CD4-positive, alpha-beta T cell treated with Interleukin-10 for 1 hour (primary cell): ENCODE results near the gene IMMP1L.
"Not testable (repeated sequence)": the region's sequence is repeated elsewhere in the genome, so short reads cannot be mapped to it uniquely, and the experiment has no call there.

Source experiments
- DNase-seq: peaks from one replicate; pipeline ENCODE4 v3.0.0-alpha.2; 2020

The IMMP1L gene

DNA sequence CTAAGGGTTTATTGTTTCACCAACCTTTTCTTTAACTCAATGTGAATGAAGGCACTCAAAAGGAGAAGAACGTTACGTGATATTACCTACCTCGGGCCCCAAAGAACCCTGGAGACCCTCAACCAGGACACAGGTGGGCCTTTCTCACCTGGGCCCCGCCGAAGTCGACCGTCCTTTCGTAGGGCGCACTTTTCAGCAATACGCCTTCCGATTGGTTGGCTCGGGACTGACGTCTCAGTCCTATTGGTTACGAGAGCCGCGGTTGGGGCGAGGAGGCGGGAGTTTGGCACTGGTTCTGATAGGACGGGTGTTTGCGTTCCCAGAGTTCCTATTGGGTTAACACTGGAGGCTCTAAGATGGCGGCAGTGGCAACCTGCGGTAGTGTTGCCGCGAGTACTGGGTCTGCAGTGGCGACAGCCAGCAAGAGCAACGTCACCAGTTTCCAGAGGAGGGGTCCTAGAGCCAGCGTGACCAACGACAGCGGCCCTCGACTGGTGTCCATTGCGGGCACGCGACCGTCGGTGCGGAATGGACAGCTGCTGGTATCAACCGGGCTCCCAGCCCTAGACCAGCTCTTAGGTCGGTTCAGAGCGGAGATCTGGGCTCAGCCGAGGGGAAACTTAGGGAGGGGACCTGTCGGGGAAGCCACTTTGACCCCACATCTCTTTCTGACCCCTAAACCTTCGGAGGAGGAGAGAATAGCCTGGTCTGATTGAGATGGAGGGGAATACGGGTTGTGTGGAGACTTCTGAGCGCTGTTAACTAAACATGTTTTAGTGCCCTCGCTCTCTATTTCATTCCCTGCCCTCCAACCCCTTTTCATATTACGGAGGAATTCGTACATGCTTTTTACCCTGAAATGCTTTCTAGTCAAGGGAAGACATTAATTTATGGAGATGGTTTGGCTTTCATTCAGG, at the start of gene IMMP1L, which contains the start of gene ELP4:
TSS of gene IMMP1L (minus strand) at position 194 of the 917 bp plus-strand sequence. CDS start 46,346 bp downstream, outside the sequence.
TSS of gene ELP4 (plus strand) at position 339 of the 917 bp plus-strand sequence. CDS start at position 357, 18 bp downstream.
- peak; percentile 97 for DNase-seq

DNA sequence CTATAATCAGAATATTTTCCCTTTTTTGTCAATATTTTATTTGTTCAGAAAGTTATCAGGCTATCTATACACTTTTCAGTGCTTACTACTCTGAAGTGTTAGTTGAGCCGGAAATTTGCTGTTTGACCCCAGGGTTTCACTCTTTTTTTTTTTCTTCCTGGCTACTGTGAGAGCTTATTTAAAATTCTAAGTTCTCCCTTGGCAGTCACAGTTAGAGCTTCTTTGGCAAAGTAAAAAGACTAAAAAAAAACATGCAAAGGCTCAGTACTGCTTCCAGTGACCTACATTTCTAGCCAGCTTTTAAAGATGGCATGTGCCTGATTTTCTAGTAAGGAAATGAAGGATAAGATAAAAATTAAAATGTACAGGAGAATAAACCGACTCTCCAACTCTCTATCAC, 48.6 kb upstream of the IMMP1L start:
- no peak for DNase-seq

- DNase-seq: no peak
Observed at GRCh38 chr11:31555938-31556337, 46.5 kb upstream of the IMMP1L start.

DNA sequence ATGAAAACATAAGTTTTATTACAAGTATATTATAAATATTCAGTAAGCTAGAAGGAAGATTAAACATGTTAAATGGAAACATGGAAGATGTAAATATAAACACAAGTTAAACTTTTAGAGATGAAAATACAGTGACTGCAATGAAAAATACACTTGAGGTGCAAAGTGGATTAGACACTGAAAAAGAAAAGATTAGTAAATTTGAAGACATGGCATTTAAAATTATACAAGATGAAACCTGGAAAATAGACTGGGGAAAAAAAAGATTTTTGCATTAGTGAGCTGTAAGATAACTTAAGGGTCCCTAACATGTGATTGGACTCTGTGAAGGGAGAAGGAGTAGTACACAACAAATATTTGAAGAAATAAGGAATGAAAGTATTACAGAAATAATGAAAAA, 33.4 kb upstream of the IMMP1L start:
- no peak for DNase-seq

GRCh38 chr11:31535479-31535878, 26.1 kb upstream of the IMMP1L start:
- no peak for DNase-seq

DNA sequence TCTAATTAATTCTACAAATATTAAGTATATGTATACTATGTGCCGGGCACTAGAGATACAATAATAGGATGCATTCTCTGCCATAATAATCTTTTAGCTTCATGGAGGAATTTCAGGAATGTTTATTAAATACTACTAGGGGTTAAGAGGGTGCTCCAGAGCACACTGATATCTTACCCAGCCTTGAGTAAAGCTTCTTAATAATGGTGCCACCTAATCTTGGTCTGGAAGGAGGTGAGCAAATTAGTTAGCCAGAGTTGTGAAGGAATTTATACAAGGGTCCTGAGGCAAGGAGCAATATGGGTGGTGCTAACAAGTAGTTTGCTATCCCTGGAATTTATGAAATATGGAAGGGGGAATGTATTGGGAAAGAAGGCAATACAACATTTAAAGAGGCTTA, 21.9 kb upstream of the IMMP1L start:
- DNase-seq: no peak

- no peak for DNase-seq
Observed at GRCh38 chr11:31529701-31530100, 20.3 kb upstream of the IMMP1L start.

GRCh38 chr11:31529189-31529588, 19.8 kb upstream of the IMMP1L start:
- no peak for DNase-seq

DNA sequence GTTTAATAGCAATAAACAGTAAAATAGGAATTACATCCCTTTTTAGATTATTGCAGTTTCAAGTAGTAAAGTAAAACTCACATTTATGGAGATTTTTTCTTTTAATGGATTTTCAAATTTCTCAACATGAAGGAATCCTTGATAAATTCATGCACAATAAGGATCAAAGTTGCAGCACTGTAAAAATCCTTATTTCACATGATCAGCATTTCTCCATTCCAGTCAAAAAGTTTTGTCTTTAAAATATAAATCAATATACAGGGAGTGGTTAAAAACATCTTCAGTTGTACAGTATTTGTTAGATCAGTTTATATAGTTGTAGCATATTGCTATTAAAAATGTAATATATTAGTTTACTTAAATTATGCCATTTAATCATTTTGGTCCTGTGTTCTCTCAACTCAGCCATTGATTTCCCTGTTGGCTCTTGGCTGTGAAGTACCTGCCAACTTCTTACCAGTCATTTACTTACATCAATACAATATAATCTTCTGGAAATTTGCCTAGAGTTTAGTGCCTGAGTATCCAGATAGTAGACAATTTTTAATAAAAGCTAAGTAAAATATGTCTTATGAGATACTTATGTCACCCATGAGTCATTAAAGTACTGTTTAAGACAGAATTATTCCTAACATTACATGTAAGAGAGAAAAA, 12.2 kb upstream of the IMMP1L start:
- DNase-seq: no peak

GRCh38 chr11:31512117-31512516, 2.7 kb upstream of the IMMP1L start:
- DNase-seq: no peak

- no peak for DNase-seq
Observed at GRCh38 chr11:31509051-31509428, 382 bp downstream of the IMMP1L start.

GRCh38 chr11:31500560-31500959, 8.9 kb downstream of the IMMP1L start:
- DNase-seq: no peak

DNA sequence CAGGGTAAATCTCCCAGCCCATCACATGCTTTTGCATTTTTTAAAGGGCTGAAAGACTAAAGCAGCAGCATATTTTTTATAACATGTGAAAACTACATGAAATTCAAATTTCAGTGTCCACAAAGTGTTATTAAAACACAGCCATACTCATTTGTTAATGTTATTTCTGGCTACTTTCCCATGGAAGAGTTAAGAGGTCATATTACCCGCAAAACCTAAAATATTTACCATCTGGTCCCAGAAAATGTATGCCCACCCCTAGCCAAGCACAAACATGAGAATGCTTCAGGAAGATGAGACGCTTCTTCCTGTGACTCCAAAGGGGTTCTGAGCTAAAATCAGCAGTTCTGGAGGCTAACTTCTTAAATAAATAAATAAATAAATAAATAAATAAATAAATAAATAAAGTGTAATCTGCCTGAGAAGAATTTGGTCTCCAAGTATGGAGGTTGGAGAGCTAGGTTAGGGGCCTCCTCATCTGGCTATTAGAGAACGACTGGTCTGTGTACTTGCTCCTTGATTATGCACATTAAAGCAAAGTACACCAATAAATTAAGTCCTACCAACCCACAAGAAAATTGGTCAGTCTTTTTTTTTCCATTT, 9.7 kb downstream of the IMMP1L start:
- DNase-seq: no peak

DNA sequence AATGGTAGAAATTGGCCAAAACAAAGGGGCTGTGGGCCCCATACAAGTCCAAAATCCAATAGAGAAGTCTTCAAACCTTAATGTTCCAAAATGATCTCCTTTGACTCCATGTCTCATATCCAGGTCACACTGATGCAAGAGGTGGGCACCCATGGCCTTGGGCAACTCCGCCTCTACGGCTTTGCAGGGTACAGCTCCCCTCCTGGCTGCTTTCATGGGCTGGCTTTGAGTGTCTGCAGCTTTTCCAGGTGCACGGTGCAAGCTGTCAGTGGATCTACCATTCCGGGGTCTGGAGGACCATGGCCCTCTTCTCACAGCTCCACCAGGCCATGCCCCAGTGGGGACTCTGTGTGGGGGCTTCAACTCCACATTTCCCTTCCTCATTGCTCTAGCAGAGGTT, 15.7 kb downstream of the IMMP1L start:
- DNase-seq: not testable (repeated sequence)

DNA sequence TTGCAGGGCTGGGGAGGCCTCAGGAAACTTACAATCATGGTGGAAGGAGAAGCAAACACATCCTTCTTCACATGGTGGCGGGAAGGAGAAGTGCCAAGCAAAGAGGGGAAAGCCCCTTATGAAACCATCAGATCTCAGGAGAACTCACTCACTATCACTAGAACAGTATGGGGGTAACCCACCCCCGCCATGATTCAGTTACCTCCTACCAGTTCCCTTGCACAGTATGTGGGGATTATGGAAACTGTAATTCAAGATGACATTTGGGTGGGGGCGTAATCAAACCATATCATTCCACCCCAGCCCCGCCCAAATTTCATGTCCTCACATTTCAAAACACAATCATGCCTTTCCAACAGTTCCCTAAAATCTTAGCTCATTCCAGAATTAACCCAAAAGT, 16.2 kb downstream of the IMMP1L start:
- no peak for DNase-seq

DNA sequence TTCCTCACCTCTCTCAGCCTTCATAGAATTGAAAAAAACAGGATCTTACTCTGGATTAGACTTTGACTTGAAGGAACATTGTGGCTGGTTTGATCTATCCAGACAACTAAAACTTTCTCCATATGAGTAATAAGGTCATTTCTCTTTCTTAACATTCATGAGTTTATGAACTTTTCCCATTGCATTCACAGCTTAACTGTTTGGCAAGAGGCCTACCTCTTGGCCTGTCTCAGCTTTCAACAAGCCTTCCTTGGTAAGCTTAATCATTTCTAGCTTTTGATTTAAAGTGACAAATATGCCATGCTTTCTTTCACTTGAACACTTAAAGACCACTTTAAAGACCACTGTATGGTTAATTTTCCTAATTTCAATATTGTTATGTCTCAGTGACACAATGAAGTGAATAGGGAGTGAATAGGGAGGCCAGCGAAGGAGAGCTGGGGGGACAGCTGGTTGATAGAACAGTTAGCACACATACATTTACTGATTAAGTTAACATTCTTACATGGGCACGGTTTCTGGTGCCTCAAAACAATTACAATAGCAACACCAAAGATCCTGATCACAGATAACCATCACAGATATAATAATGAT, 17.0 kb downstream of the IMMP1L start:
- no peak for DNase-seq

DNA sequence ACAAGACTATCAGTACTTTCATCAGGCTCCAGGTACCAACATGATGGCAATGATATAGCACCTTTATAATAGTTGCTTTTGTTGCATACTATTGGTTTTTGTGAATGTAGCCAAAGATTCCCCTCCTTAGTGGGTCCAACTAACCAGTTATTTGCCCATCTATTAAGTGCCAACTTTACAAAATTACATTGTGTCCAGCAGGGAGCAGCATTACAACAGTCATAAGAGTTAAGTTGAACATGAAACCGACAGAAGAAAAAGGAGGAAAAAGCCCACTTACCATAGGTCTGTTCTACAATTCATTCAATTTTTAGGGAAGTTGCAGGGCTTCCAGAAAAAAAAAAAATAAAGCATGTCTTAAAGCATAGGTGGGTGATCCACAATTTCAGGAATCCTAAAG, 21.6 kb downstream of the IMMP1L start:
- DNase-seq: peak; percentile 33

DNA sequence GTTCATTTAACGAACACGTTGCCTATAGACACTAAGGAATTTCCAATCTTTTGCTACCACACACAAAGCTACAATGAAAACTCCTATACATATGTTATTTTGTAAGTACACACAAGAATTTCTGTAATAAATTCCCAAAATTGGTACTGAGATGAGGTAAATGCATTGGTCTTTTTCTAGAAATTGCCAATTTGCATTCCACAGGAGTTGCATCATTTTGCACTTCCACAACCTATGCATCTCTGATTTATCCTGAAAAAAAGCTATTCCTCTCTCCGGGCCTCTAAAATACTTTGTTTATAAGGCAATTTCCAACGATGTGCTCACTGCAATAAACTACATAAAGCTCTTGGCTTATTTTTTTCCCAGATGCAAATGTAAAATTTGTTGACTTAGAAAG, 24.9 kb downstream of the IMMP1L start:
- DNase-seq: no peak

DNA sequence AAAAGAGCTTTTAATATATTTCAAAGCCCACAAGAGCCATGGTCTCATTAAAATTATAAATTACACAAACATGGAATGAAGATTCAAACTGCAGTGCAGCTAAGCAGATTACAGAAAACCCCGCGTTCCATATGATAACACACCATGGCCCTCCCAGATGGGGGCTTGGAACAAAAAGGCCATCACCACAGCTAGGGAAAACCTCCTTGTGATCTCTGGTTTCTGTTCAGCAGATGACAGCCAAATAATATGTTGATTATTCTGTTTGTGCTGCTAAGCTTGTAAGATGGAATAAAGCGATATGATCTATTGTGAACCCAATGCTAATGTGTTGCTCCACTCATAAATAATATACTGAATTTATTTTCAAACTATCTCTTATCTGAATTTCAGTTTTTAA, 28.5 kb downstream of the IMMP1L start:
- DNase-seq: no peak

DNA sequence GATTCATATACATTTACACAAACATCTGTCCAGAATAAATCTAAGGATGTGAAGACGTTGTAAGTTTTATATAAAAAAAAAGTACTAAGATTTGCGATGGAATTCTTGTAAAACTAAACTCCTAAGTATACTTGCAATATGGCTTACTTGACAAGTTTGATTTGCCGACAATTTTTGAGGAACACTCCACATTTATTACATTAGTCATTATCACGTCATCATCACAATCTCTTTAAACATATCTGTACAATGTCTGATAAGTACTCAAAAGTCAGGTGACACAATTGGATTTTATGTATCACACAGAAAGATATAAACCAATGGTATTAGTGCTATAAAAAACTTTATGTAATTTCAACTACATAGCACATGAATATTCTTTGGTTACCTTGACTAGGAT, 30.4 kb downstream of the IMMP1L start:
- DNase-seq: no peak

DNA sequence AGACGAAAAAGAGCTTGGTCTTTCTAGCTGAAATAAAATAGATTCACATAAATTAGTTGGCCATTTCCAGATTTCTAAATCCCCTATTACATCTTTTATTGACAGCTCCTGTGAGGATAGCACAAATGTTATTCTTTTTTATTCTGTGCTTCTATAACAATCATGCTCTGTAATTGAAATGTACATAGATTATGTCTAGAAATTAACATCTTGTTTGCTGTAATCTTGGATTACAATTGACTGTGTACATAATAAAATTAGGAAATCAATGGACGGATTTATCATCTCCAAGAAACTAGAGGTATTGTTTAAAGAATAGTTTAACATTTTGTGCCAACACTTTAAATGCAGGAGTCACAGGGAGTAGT, 31.2 kb downstream of the IMMP1L start:
- DNase-seq: no peak

- DNase-seq: no peak
Observed at GRCh38 chr11:31477528-31478222, 31.7 kb downstream of the IMMP1L start.

GRCh38 chr11:31474083-31474482, 35.3 kb downstream of the IMMP1L start:
- DNase-seq: no peak
